NT2/D1 (cell line): ENCODE results near the gene TACC3.

ENCODE experiments used
- SUZ12 ChIP-seq: IDR thresholded peaks from 2 replicates; pipeline ENCODE4 v1.6.1; 2011; ENCODE audit not compliant: insufficient read length, insufficient read depth; ENCODE audit errors: extremely low read depth
- ZNF274 ChIP-seq: IDR thresholded peaks from 2 replicates; pipeline ENCODE4 v1.6.1; 2011; ENCODE audit warnings: mild to moderate bottlenecking, low read depth, low read length

DNA sequence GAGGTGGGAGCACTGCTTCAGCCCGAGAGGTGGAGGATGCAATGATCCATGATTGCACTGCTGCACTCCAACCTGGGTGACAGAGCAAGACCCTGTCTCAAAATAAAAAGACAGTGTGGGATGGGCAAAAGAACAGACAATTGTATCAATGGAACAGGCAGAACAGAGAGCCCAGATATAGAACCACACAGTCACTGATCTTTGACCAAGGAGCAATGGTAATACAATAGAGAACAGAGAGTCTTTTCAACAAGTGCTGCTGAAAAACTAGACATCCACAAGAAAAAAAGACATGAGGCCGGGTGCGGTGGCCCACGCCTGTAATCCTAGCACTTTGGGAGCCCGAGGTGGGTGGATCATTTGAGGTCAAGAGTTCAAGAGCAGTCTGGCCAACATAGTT is 43.1 kb upstream of the TACC3 start:
- TF ChIP-seq SUZ12 (no peak), ZNF274 (no peak)
